ENCODE data around the gene ATF5.
"Not testable (repeated sequence)": the region's sequence is repeated elsewhere in the genome, so short reads cannot be mapped to it uniquely, and the experiment has no call there.

Gene ATF5

GRCh38 chr19:49968279-49968922, 39.4 kb downstream of the ATF5 start:
- no peak for DNase-seq
- no peak overlapping the region for H3K27ac ChIP-seq
- no peak for TF ChIP-seq CTCF (IDR thresholded peaks at IDR 0.05; ENCODE audit: low read depth, low read length)
- no peaks in the 10 kb centered on the region for H3K9me3 ChIP-seq (ENCODE audit: severe bottlenecking)
- no peaks in the 10 kb centered on the region for H3K36me3 ChIP-seq
- no peak overlapping the region for H3K4me3 ChIP-seq (ENCODE audit: low read depth, low read length)
- no peaks in the 10 kb centered on the region for H3K27me3 ChIP-seq (ENCODE audit: insufficient read depth, low read depth, severe bottlenecking)

DNA sequence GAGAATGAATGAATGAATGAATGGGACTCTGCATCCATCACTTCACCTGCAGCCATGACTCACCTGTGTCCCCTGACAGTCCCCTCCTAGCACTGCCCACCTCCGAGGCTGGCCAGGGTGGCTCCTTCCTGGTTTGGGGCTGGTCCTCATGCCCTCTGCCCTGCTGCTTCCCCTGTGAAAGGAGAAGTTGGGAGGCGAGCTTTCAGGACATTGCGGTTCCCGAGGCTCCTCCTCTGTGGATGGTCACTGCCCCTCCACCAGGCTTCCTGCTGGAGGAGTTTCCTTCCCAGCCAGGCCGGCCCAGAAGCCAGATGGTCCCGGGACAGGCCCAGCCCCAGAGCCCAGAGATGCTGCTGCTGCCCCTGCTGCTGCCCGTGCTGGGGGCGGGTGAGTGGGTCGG, 40.4 kb downstream of the ATF5 start:
- not testable (repeated sequence) for H3K4me3 ChIP-seq (ENCODE audit: low read depth, low read length); H3K36me3 ChIP-seq; DNase-seq; H3K9me3 ChIP-seq (ENCODE audit: severe bottlenecking); H3K27me3 ChIP-seq (ENCODE audit: insufficient read depth, low read depth, severe bottlenecking); H3K27ac ChIP-seq

DNA sequence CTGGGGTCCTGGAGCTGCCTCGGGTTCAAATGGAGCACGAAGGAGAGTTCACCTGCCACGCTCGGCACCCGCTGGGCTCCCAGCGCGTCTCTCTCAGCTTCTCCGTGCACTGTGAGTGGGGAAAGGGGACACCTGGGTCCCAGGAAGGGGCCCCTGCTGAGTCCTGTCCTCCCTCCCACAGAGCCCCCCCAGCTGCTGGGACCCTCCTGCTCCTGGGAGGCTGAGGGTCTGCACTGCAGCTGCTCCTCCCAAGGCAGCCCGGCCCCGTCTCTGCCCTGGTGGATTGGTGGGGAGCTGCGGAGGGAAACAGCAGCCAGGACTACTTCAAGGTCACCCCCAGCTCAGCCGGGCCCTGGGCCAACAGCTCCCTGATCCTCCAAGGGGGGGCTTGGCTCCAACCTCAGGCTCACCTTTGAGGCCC, 43.0 kb downstream of the ATF5 start:
- no peaks in the 10 kb centered on the region for H3K27me3 ChIP-seq (ENCODE audit: insufficient read depth, low read depth, severe bottlenecking)
- H3K36me3 ChIP-seq = no peaks in the 10 kb centered on the region
- no peaks in the 10 kb centered on the region for H3K9me3 ChIP-seq (ENCODE audit: severe bottlenecking)
- TF ChIP-seq CTCF (IDR thresholded peaks at IDR 0.05; ENCODE audit: low read depth, low read length) = no peak
- DNase-seq = no peak
- H3K27ac ChIP-seq = no peak overlapping the region
- no peak overlapping the region for H3K4me3 ChIP-seq (ENCODE audit: low read depth, low read length)

DNA sequence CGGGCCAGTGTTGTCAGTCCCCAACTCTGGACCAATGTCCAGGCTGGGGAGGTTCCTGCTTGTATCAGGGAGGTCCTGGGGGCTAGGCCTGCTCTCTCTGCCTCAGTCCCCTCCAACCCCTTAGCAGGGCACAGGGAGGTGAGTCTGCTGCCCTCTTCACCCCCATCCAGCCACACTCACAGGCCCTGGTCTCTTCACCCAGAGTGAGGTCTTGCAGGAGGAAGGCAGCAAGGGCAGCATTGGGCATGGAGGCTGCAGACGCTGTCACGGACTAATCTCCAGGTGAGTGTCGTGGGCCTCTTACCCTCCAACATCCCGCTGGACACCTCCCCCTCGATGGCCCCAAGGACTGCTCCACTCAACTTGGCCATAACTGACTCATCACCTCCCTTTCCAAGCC, 43.8 kb downstream of the ATF5 start:
- no peak for DNase-seq
- Histone ChIP-seq H3K4me3 (ENCODE audit: low read depth, low read length) (no peak overlapping the region), H3K27ac (no peak overlapping the region), H3K27me3 (ENCODE audit: insufficient read depth, low read depth, severe bottlenecking) (no peaks in the 10 kb centered on the region), H3K9me3 (ENCODE audit: severe bottlenecking) (no peaks in the 10 kb centered on the region), H3K36me3 (no peaks in the 10 kb centered on the region)
- TF ChIP-seq CTCF (IDR thresholded peaks at IDR 0.05; ENCODE audit: low read depth, low read length) = no peak

DNA sequence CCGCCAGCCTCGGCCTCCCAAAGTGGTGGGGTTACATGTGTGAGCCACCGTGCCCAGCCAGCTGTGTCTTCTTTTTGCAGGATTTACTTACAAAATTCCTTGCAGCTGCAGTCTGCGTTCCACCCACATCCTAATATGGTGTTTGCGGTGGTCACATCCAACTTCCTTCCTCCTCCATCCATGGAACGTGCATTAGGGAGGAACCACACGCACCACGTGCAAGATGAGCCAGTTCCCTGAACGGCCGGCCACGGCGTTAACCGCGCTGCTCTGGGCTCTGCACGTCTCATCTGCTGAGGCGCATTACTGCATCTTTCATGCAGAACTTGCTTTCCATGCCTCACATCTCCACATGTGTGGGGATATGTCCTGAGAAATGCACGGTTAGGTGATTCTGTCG, 45.0 kb downstream of the ATF5 start:
- DNase-seq = no peak
- Histone ChIP-seq H3K9me3 (ENCODE audit: severe bottlenecking) (no peaks in the 10 kb centered on the region), H3K27me3 (ENCODE audit: insufficient read depth, low read depth, severe bottlenecking) (no peaks in the 10 kb centered on the region), H3K27ac (no peak overlapping the region), H3K36me3 (no peaks in the 10 kb centered on the region), H3K4me3 (ENCODE audit: low read depth, low read length) (no peak overlapping the region)
- no peak for TF ChIP-seq CTCF (IDR thresholded peaks at IDR 0.05; ENCODE audit: low read depth, low read length)

DNA sequence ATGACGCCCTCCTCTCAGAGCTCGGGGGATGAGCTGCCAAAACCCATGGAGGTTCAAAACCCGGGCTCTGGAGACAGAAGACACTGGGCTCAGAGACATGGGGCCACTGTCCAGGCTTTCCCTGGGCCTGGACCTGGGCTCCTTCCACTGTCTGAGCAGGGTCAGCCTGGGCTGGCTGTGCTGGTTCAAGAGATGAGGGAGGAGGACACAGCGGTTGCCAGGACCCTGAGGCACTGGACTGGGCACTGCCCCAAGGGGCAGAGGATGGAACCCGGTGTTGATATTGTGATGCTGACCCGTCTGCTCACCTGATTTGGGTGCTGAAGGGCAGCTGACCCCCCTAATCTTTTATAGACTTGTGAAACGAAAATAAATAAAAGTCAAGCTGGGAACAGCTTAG, 46.0 kb downstream of the ATF5 start:
- no peak for TF ChIP-seq CTCF (IDR thresholded peaks at IDR 0.05; ENCODE audit: low read depth, low read length)
- Histone ChIP-seq H3K27ac (no peak overlapping the region), H3K27me3 (ENCODE audit: insufficient read depth, low read depth, severe bottlenecking) (no peaks in the 10 kb centered on the region), H3K9me3 (ENCODE audit: severe bottlenecking) (no peaks in the 10 kb centered on the region), H3K36me3 (no peaks in the 10 kb centered on the region), H3K4me3 (ENCODE audit: low read depth, low read length) (no peak overlapping the region)
- DNase-seq = no peak

All from WERI-Rb-1 (cell line).